ENCODE data around the gene AMPD3. TPM values are rescaled to one million over a fixed set of nuclear protein-coding genes. Genes with fewer than 3 reads are reported as not detected.

Gene AMPD3
- total and polyA plus RNA-seq, 2 donors (not counting 1 experiment from before 2014, with no cell fraction given), result 40.1 to 85.5 TPM

DNA sequence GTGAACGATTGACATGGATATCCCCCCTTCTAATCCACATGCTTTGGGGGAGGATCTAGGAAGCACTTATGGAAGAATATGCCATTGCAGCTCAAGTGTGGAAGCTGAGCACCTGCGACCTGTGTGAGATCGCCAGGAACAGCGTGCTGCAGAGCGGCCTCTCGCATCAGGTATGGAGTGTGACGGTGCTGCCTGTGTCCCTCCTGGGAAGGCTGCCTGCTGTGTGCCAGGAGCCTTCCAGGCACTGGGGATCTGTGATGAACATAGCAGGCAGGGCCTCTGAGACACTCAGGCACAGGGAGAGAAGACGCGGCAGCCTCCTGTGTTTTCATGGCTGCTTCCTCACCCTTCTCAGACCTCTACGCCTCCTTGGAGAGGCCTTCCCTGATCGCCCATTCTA is 49.4 kb downstream of the AMPD3 start:
- Mint-ChIP-seq H3K27me3 (no peaks in the 10 kb centered on the region), H3K9me3 (ENCODE audit: insufficient read depth) (no peaks in the 10 kb centered on the region), H3K27ac (peak overlapping the region; percentile 76), H3K4me3 (no peak overlapping the region), H3K4me1 (peaks cover 27% of the 10 kb centered on the region)
- Histone ChIP-seq H3K27ac (ENCODE audit: low read length in 2 of 2) (peak overlapping the region in 1 of 2 donors; percentile 65), H3K9me3 (ENCODE audit: control extremely low read depth in 1 of 3, control insufficient read depth in 2 of 3, insufficient read depth in 1 of 3, low read length in 2 of 3) (no peaks in the 10 kb centered on the region), H3K4me2 (replicated peaks; ENCODE audit: low read depth, low read length, poor library complexity, severe bottlenecking) (no peak overlapping the region), H3K27me3 (replicated peaks in 1 of 4; ENCODE audit: control extremely low read depth in 1 of 4, control insufficient read depth in 3 of 4, insufficient read depth in 4 of 4, low read length in 3 of 4) (no peaks in the 10 kb centered on the region), H3K9ac (ENCODE audit: low read length) (no peak overlapping the region), H3K4me1 (ENCODE audit: control insufficient read depth in 2 of 2, insufficient read depth in 2 of 2, low read length in 2 of 2) (peaks cover 21% of the 10 kb centered on the region in 2 donors), H4K20me1 (ENCODE audit: control insufficient read depth, insufficient read depth, low read length, poor library complexity, severe bottlenecking) (no peaks in the 10 kb centered on the region), H3K79me2 (ENCODE audit: control insufficient read depth, insufficient read depth, low read length) (peaks cover 16% of the 10 kb centered on the region), H2AFZ (ENCODE audit: insufficient read depth, low read depth, low read length, poor library complexity, severe bottlenecking) (no peak overlapping the region), H3K4me3 (ENCODE audit: control extremely low read depth in 1 of 5, extremely low read depth in 1 of 5, insufficient read depth in 1 of 5, low read depth in 2 of 5, low read length in 4 of 5) (no peak overlapping the region), H3K36me3 (replicated peaks in 1 of 2; ENCODE audit: control extremely low read depth in 1 of 2, control insufficient read depth in 1 of 2, extremely low read depth in 1 of 2, insufficient read depth in 2 of 2, low read length in 1 of 2) (peaks cover 15 to 38% of the 10 kb centered on the region in 2 experiments)
- no peak for DNase-seq
- ChIA-PET POLR2A (no interaction called here), CTCF (interaction anchor here (1.0 to 5.2 kb wide), 6 partner anchors 9 to 152 kb away, joined by 3 to 26 read pairs (median 6); no protein-coding TSS in a partner anchor)
- 95% methylated on average over 8 of the region's 11 CpGs for WGBS (ENCODE audit: insufficient coverage)
- intact Hi-C loops (cut with micrococcal nuclease), result loop anchor here (5.0 kb wide), 1 partner anchor 33 kb away; no protein-coding TSS in a partner anchor
- TF ChIP-seq EZH2 (IDR thresholded peaks at IDR 0.05; ENCODE audit: borderline replicate concordance, insufficient read depth, low read depth, low read length, poor library complexity, severe bottlenecking) (no peak), CTCF (IDR thresholded peaks at IDR 0.05) (no peak)
- no peak for ATAC-seq (ENCODE audit: low read depth)

GRCh38 chr11:10505278-10506007 is 50.4 kb downstream of the AMPD3 start:
- Histone ChIP-seq H3K27ac (ENCODE audit: low read length in 2 of 2) (no peak overlapping the region), H4K20me1 (ENCODE audit: control insufficient read depth, insufficient read depth, low read length, poor library complexity, severe bottlenecking) (no peaks in the 10 kb centered on the region), H3K4me2 (replicated peaks; ENCODE audit: low read depth, low read length, poor library complexity, severe bottlenecking) (no peak overlapping the region), H3K36me3 (replicated peaks in 1 of 2; ENCODE audit: control extremely low read depth in 1 of 2, control insufficient read depth in 1 of 2, extremely low read depth in 1 of 2, insufficient read depth in 2 of 2, low read length in 1 of 2) (peaks cover 13 to 28% of the 10 kb centered on the region in 2 experiments), H3K9ac (ENCODE audit: low read length) (no peak overlapping the region), H3K9me3 (ENCODE audit: control extremely low read depth in 1 of 3, control insufficient read depth in 2 of 3, insufficient read depth in 1 of 3, low read length in 2 of 3) (no peaks in the 10 kb centered on the region), H3K27me3 (replicated peaks in 1 of 4; ENCODE audit: control extremely low read depth in 1 of 4, control insufficient read depth in 3 of 4, insufficient read depth in 4 of 4, low read length in 3 of 4) (no peaks in the 10 kb centered on the region), H3K79me2 (ENCODE audit: control insufficient read depth, insufficient read depth, low read length) (peaks cover 16% of the 10 kb centered on the region), H3K4me1 (ENCODE audit: control insufficient read depth in 2 of 2, insufficient read depth in 2 of 2, low read length in 2 of 2) (peaks cover 21% of the 10 kb centered on the region in 2 donors), H2AFZ (ENCODE audit: insufficient read depth, low read depth, low read length, poor library complexity, severe bottlenecking) (no peak overlapping the region), H3K4me3 (ENCODE audit: control extremely low read depth in 1 of 5, extremely low read depth in 1 of 5, insufficient read depth in 1 of 5, low read depth in 2 of 5, low read length in 4 of 5) (no peak overlapping the region)
- ChIA-PET CTCF (no interaction called here), POLR2A (interaction anchor here (1.0 kb wide), 1 partner anchor 47 kb away, joined by 3 read pairs; no protein-coding TSS in a partner anchor)
- ATAC-seq (ENCODE audit: low read depth) (no peak), DNase-seq (no peak)
- TF ChIP-seq CTCF (IDR thresholded peaks at IDR 0.05) (no peak), EZH2 (IDR thresholded peaks at IDR 0.05; ENCODE audit: borderline replicate concordance, insufficient read depth, low read depth, low read length, poor library complexity, severe bottlenecking) (no peak)
- Mint-ChIP-seq H3K27me3 (no peaks in the 10 kb centered on the region), H3K4me1 (peaks cover 26% of the 10 kb centered on the region), H3K27ac (peak overlapping the region; percentile 6), H3K4me3 (no peak overlapping the region), H3K9me3 (ENCODE audit: insufficient read depth) (no peaks in the 10 kb centered on the region)
- intact Hi-C loops (cut with micrococcal nuclease), result no loop called here
- WGBS (ENCODE audit: insufficient coverage), result 99% methylated on average over 6 of the region's 6 CpGs
